KMS-11 (cell line): Measurements from ENCODE around the gene RNGTT.

Source experiments
- H2AFZ ChIP-seq: fragments of 200-600 bp; sonication (generic); 2 replicates; pipeline ENCODE4 v1.6.1; 2016; ENCODE audit warnings: antibody characterized with exemption, mixed run types, low read depth
- H3K27ac ChIP-seq: fragments of 200-600 bp; sonication (generic); 2 replicates; pipeline ENCODE4 v1.6.1; 2016; ENCODE audit warnings: mild to moderate bottlenecking, mixed run types
- H3K27me3 ChIP-seq: fragments of 200-600 bp; sonication (generic); 2 replicates; pipeline ENCODE4 v1.6.1; 2017; ENCODE audit warnings: mild to moderate bottlenecking, low read depth, mixed run types, moderate library complexity; ENCODE audit not compliant: insufficient read depth
- H3K36me3 ChIP-seq: fragments of 200-600 bp; sonication (generic); 2 replicates; pipeline ENCODE4 v1.6.1; 2017; ENCODE audit warnings: mild to moderate bottlenecking, mixed run types; ENCODE audit not compliant: insufficient read depth
- H3K4me1 ChIP-seq: fragments of 200-600 bp; sonication (generic); 2 replicates; pipeline ENCODE4 v1.6.1; 2016; ENCODE audit warnings: mild to moderate bottlenecking, low read depth, mixed run types; ENCODE audit not compliant: poor library complexity, severe bottlenecking
- H3K4me2 ChIP-seq: fragments of 200-600 bp; sonication (generic); 2 replicates; pipeline ENCODE4 v1.7.0; 2016; ENCODE audit warnings: mild to moderate bottlenecking, mixed run types
- H3K4me3 ChIP-seq: fragments of 200-600 bp; sonication (generic); IDR thresholded peaks from 2 replicates; pipeline ENCODE4 v1.6.1; 2017; ENCODE audit warnings: low read depth, low read length, mixed read lengths; ENCODE audit not compliant: insufficient read depth
- H3K79me2 ChIP-seq: fragments of 200-600 bp; sonication (generic); 2 replicates; pipeline ENCODE4 v1.6.1; 2016; ENCODE audit warnings: low read depth, mixed run types; ENCODE audit not compliant: insufficient read depth
- H3K9ac ChIP-seq: fragments of 200-600 bp; sonication (generic); 2 replicates; pipeline ENCODE4 v1.6.1; 2016; ENCODE audit warnings: mild to moderate bottlenecking, mixed run types
- H4K20me1 ChIP-seq: fragments of 200-600 bp; sonication (generic); 2 replicates; pipeline ENCODE4 v1.6.1; 2016; ENCODE audit warnings: mild to moderate bottlenecking, mixed run types; ENCODE audit not compliant: insufficient read depth
- TF ChIP-seq, protein P1 (sequence below): fragments of 200-600 bp; sonication (generic); conservative IDR thresholded peaks from 2 replicates; pipeline ENCODE4 v1.6.1; 2017; ENCODE audit warnings: low read depth, mild to moderate bottlenecking, antibody characterized with exemption, low read length, moderate library complexity, mixed read lengths

The RNGTT gene

DNA sequence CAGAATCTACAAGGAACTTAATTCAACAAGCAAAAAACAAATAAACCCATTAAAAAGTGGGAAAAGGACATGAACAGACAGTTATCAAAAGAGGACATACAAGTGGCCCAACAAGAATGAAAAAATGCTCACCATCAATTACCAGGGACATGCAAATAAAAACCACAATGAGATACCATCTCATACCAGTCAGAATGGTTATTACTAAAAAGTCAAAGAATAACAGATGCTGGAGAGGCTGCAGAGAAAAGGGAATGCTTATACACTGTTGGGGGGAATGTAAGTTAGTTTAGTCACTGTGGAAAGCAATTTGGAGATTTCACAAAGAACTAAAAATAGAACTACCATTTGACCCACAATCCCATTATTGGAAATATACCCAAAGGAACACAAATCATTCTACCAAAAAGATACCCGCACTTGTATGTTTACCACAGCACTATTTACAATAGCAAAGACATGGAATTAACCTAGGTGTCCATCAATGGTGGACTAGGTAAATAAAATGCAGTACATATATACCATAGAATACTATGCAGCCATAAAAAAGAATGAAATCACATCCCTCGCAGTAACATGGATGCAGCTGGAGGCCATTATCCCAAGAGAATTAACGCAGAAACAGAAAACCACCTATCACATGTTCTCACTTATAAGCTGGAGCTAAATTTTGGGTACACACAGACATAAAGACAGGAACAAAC, 48.4 kb downstream of the RNGTT start:
- TF ChIP-seq, protein P1, sequence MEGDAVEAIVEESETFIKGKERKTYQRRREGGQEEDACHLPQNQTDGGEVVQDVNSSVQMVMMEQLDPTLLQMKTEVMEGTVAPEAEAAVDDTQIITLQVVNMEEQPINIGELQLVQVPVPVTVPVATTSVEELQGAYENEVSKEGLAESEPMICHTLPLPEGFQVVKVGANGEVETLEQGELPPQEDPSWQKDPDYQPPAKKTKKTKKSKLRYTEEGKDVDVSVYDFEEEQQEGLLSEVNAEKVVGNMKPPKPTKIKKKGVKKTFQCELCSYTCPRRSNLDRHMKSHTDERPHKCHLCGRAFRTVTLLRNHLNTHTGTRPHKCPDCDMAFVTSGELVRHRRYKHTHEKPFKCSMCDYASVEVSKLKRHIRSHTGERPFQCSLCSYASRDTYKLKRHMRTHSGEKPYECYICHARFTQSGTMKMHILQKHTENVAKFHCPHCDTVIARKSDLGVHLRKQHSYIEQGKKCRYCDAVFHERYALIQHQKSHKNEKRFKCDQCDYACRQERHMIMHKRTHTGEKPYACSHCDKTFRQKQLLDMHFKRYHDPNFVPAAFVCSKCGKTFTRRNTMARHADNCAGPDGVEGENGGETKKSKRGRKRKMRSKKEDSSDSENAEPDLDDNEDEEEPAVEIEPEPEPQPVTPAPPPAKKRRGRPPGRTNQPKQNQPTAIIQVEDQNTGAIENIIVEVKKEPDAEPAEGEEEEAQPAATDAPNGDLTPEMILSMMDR: no peak
- H3K4me1 ChIP-seq: peaks cover 5% of the 10 kb centered on the region
- H4K20me1 ChIP-seq: no peaks in the 10 kb centered on the region
- no peak overlapping the region for H2AFZ ChIP-seq
- no peaks in the 10 kb centered on the region for H3K27me3 ChIP-seq
- no peak overlapping the region for H3K9ac ChIP-seq
- no peaks in the 10 kb centered on the region for H3K79me2 ChIP-seq
- H3K36me3 ChIP-seq: no peaks in the 10 kb centered on the region
- no peak overlapping the region for H3K27ac ChIP-seq
- H3K4me2 ChIP-seq: no peak overlapping the region
- H3K4me3 ChIP-seq: no peak overlapping the region

DNA sequence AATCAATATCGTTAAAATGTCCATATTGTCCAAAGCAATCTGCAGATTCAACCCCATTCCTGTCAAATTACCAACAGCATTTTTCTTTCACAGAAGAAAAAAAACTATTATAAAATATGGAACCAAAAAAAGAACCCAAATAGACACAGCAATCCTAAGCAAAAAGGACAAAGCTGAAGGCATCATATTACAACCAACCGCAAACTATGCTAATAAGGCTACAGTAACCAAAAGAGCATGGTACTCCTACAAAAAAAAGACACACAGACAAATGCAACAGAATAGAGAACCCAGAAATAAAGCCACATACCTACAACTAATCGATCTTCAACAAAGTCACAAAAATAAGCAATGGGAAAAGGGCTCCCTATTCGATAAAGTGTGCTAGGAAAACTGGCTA, 49.2 kb downstream of the RNGTT start:
- H3K27me3 ChIP-seq: no peaks in the 10 kb centered on the region
- no peak overlapping the region for H3K27ac ChIP-seq
- no peaks in the 10 kb centered on the region for H3K36me3 ChIP-seq
- no peak overlapping the region for H3K4me2 ChIP-seq
- peaks cover 5% of the 10 kb centered on the region for H3K4me1 ChIP-seq
- H3K4me3 ChIP-seq: no peak overlapping the region
- H3K9ac ChIP-seq: no peak overlapping the region
- H3K79me2 ChIP-seq: no peaks in the 10 kb centered on the region
- TF ChIP-seq, protein P1: no peak
- H4K20me1 ChIP-seq: no peaks in the 10 kb centered on the region
- H2AFZ ChIP-seq: no peak overlapping the region

DNA sequence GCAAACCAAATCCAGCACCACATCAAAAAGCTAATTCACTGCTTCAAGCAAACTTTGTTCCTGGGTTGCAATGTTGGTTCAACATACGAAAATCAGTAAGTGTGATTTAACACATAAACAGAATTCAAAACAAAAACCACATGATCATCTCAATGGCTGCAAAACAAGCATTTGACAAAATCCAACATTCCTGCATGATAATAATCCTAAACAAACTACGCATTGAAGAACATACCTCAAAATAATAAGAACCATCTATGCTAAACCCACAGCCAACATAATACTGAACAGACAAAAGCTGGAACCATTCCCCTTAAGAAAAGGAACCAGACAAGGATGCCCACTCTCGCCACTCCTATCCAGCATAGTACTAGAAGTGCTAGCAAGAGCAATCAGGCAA, 49.9 kb downstream of the RNGTT start:
- Histone ChIP-seq H3K27ac (no peak overlapping the region), H3K27me3 (no peaks in the 10 kb centered on the region), H3K4me1 (peaks cover 5% of the 10 kb centered on the region), H3K79me2 (no peaks in the 10 kb centered on the region), H3K4me3 (no peak overlapping the region), H2AFZ (no peak overlapping the region), H3K9ac (no peak overlapping the region), H4K20me1 (no peaks in the 10 kb centered on the region), H3K4me2 (no peak overlapping the region), H3K36me3 (no peaks in the 10 kb centered on the region)
- TF ChIP-seq, protein P1: no peak

DNA sequence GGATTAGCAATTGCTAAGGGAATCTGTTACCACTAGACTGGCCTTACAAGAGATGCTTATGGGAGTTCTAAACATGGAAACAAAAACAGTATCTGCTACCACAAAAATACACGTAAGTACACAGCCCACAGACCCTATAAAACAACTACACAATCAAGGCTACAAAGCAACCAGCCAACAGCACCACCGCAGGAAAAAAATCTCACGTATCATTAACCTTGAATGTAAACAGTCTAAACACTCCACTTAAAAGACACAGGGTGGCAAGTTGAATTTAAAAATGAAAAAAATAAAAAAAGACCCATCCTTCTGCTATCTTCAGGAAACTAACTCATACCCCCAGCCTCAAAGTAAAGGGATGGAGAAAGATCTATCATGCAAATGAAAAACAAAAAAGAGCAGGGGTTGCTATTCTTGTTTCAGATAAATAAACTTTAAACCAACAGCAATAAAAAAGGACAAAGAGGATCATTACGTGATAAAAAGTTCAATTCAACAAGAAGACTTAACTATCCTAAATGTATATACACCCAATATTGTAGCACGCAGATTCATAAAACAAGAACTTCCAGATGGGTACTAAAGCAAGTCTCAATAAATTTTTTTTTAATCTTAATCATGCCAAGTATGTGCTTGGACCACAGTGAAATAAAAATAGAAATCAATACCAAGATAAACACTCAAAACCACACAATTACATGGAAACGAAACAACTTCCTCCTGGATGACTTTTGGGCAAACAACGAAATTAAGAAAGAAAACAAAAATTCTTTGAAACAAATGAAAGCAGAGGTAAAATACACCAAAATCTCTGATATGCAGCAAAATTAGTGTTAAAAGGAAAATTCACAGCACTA, 52.3 kb downstream of the RNGTT start:
- no peak overlapping the region for H3K4me2 ChIP-seq
- H3K79me2 ChIP-seq: no peaks in the 10 kb centered on the region
- no peak overlapping the region for H3K9ac ChIP-seq
- H3K27me3 ChIP-seq: no peaks in the 10 kb centered on the region
- TF ChIP-seq, protein P1: no peak
- H3K4me1 ChIP-seq: no peaks in the 10 kb centered on the region
- H3K27ac ChIP-seq: no peak overlapping the region
- no peaks in the 10 kb centered on the region for H3K36me3 ChIP-seq
- H4K20me1 ChIP-seq: no peaks in the 10 kb centered on the region
- H2AFZ ChIP-seq: no peak overlapping the region
- H3K4me3 ChIP-seq: no peak overlapping the region
